ENCODE results near the gene IL27RA.
"Not testable (repeated sequence)": the region's sequence is repeated elsewhere in the genome, so short reads cannot be mapped to it uniquely, and the experiment has no call there.

DNA sequence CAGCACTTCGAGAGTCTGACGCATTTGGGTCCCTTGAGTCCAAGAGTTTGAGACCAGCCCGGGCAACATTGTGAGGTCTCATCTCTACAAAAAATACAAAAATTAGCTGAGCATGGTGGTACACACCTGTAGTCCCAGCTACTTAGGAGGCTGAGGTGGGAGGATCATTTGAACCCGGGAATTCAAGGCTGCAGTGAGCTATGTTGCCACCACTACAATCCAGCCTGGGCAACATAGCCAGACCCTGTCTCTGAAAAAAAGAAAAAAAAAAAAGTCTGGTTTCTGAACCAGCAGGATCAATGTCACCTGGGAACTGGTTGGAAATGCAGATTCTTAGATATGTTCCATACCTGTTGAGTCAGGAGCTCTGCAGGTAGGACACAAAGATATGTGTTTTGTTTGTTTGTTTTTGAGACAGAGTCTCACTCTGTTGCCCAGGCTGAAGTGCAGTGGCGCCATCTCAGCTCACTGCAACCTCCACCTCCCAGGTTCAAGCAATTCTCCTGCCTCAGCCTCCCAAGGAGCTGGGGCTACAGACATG is 4.8 kb upstream of the IL27RA start:
- not testable (repeated sequence) for TF ChIP-seq EZH2 (IDR thresholded peaks at IDR 0.05; ENCODE audit: low read depth, unreplicated experiment); POLR2AphosphoS5 (IDR thresholded peaks at IDR 0.05; ENCODE audit: low read depth); JUNB (IDR thresholded peaks at IDR 0.05; ENCODE audit: unreplicated experiment); EZH2phosphoT487 (IDR thresholded peaks at IDR 0.05; ENCODE audit: unreplicated experiment); CREB1 (CRISPR knock-in tag; IDR thresholded peaks at IDR 0.05; ENCODE audit: low read depth); STAT1 (IDR thresholded peaks at IDR 0.05; ENCODE audit: unreplicated experiment); NANOG (IDR thresholded peaks at IDR 0.05; ENCODE audit: borderline replicate concordance); ZNF331 (CRISPR knock-in tag; IDR thresholded peaks at IDR 0.05; ENCODE audit: low read depth); ZNF114 (CRISPR knock-in tag; IDR thresholded peaks at IDR 0.05)
- TF ChIP-seq, protein P1, sequence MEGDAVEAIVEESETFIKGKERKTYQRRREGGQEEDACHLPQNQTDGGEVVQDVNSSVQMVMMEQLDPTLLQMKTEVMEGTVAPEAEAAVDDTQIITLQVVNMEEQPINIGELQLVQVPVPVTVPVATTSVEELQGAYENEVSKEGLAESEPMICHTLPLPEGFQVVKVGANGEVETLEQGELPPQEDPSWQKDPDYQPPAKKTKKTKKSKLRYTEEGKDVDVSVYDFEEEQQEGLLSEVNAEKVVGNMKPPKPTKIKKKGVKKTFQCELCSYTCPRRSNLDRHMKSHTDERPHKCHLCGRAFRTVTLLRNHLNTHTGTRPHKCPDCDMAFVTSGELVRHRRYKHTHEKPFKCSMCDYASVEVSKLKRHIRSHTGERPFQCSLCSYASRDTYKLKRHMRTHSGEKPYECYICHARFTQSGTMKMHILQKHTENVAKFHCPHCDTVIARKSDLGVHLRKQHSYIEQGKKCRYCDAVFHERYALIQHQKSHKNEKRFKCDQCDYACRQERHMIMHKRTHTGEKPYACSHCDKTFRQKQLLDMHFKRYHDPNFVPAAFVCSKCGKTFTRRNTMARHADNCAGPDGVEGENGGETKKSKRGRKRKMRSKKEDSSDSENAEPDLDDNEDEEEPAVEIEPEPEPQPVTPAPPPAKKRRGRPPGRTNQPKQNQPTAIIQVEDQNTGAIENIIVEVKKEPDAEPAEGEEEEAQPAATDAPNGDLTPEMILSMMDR (conservative IDR thresholded peaks at IDR 0.05; ENCODE audit: low read depth in 2 of 2), result not testable (repeated sequence)
- TF ChIP-seq, protein P2, sequence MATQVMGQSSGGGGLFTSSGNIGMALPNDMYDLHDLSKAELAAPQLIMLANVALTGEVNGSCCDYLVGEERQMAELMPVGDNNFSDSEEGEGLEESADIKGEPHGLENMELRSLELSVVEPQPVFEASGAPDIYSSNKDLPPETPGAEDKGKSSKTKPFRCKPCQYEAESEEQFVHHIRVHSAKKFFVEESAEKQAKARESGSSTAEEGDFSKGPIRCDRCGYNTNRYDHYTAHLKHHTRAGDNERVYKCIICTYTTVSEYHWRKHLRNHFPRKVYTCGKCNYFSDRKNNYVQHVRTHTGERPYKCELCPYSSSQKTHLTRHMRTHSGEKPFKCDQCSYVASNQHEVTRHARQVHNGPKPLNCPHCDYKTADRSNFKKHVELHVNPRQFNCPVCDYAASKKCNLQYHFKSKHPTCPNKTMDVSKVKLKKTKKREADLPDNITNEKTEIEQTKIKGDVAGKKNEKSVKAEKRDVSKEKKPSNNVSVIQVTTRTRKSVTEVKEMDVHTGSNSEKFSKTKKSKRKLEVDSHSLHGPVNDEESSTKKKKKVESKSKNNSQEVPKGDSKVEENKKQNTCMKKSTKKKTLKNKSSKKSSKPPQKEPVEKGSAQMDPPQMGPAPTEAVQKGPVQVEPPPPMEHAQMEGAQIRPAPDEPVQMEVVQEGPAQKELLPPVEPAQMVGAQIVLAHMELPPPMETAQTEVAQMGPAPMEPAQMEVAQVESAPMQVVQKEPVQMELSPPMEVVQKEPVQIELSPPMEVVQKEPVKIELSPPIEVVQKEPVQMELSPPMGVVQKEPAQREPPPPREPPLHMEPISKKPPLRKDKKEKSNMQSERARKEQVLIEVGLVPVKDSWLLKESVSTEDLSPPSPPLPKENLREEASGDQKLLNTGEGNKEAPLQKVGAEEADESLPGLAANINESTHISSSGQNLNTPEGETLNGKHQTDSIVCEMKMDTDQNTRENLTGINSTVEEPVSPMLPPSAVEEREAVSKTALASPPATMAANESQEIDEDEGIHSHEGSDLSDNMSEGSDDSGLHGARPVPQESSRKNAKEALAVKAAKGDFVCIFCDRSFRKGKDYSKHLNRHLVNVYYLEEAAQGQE (IDR thresholded peaks at IDR 0.05; ENCODE audit: unreplicated experiment), result not testable (repeated sequence)
- TF ChIP-seq, protein P3, sequence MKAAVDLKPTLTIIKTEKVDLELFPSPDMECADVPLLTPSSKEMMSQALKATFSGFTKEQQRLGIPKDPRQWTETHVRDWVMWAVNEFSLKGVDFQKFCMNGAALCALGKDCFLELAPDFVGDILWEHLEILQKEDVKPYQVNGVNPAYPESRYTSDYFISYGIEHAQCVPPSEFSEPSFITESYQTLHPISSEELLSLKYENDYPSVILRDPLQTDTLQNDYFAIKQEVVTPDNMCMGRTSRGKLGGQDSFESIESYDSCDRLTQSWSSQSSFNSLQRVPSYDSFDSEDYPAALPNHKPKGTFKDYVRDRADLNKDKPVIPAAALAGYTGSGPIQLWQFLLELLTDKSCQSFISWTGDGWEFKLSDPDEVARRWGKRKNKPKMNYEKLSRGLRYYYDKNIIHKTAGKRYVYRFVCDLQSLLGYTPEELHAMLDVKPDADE (IDR thresholded peaks at IDR 0.05), result not testable (repeated sequence)
- TF ChIP-seq, protein P4, sequence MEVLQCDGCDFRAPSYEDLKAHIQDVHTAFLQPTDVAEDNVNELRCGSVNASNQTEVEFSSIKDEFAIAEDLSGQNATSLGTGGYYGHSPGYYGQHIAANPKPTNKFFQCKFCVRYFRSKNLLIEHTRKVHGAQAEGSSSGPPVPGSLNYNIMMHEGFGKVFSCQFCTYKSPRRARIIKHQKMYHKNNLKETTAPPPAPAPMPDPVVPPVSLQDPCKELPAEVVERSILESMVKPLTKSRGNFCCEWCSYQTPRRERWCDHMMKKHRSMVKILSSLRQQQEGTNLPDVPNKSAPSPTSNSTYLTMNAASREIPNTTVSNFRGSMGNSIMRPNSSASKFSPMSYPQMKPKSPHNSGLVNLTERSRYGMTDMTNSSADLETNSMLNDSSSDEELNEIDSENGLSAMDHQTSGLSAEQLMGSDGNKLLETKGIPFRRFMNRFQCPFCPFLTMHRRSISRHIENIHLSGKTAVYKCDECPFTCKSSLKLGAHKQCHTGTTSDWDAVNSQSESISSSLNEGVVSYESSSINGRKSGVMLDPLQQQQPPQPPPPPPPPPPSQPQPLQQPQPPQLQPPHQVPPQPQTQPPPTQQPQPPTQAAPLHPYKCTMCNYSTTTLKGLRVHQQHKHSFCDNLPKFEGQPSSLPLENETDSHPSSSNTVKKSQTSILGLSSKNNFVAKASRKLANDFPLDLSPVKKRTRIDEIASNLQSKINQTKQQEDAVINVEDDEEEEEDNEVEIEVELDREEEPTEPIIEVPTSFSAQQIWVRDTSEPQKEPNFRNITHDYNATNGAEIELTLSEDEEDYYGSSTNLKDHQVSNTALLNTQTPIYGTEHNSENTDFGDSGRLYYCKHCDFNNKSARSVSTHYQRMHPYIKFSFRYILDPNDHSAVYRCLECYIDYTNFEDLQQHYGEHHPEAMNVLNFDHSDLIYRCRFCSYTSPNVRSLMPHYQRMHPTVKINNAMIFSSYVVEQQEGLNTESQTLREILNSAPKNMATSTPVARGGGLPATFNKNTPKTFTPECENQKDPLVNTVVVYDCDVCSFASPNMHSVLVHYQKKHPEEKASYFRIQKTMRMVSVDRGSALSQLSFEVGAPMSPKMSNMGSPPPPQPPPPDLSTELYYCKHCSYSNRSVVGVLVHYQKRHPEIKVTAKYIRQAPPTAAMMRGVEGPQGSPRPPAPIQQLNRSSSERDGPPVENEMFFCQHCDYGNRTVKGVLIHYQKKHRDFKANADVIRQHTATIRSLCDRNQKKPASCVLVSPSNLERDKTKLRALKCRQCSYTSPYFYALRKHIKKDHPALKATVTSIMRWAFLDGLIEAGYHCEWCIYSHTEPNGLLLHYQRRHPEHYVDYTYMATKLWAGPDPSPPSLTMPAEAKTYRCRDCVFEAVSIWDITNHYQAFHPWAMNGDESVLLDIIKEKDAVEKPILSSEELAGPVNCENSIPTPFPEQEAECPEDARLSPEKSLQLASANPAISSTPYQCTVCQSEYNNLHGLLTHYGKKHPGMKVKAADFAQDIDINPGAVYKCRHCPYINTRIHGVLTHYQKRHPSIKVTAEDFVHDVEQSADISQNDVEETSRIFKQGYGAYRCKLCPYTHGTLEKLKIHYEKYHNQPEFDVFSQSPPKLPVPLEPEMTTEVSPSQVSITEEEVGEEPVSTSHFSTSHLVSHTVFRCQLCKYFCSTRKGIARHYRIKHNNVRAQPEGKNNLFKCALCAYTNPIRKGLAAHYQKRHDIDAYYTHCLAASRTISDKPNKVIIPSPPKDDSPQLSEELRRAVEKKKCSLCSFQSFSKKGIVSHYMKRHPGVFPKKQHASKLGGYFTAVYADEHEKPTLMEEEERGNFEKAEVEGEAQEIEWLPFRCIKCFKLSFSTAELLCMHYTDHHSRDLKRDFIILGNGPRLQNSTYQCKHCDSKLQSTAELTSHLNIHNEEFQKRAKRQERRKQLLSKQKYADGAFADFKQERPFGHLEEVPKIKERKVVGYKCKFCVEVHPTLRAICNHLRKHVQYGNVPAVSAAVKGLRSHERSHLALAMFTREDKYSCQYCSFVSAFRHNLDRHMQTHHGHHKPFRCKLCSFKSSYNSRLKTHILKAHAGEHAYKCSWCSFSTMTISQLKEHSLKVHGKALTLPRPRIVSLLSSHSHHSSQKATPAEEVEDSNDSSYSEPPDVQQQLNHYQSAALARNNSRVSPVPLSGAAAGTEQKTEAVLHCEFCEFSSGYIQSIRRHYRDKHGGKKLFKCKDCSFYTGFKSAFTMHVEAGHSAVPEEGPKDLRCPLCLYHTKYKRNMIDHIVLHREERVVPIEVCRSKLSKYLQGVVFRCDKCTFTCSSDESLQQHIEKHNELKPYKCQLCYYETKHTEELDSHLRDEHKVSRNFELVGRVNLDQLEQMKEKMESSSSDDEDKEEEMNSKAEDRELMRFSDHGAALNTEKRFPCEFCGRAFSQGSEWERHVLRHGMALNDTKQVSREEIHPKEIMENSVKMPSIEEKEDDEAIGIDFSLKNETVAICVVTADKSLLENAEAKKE (CRISPR knock-in tag; IDR thresholded peaks at IDR 0.05), result not testable (repeated sequence)

All from GM23338 (cell line).